Stimulated activated CD8-positive, alpha-beta memory T cell treated with anti-CD3 and anti-CD28 coated beads, Interleukin-12 subunit alpha, Interleukin-12 subunit beta, amount 100 ng/mL, for 4 hours (primary cell): ENCODE results near the gene SPAAR.
"Not testable (repeated sequence)": the region's sequence is repeated elsewhere in the genome, so short reads cannot be mapped to it uniquely, and the experiment has no call there.

Source experiments
- DNase-seq: peaks from one replicate; pipeline ENCODE4 v3.0.0-alpha.2; 2020; ENCODE audit warnings: low read depth

The SPAAR gene

DNA sequence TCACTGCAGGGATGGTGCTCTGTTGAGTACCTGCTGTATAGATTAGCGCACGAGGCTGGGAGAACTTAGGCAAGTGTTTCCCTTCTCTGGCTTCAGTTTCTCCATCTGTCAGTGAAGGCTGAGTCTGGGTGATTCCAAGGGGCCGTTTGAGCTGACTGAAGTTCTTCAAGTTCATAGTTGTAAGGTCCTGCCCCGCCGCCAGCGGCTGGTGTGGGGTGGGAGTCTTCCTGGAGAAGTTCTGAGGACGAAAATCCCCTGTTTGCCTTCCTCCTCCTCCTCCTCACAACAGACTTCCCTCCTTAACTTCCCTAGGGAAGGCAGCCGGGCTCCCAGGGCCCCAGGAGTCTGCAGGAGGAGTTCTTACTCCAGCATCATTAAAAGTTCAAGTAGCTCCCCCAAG, 5.0 kb upstream of the SPAAR start:
- no peak for DNase-seq

DNA sequence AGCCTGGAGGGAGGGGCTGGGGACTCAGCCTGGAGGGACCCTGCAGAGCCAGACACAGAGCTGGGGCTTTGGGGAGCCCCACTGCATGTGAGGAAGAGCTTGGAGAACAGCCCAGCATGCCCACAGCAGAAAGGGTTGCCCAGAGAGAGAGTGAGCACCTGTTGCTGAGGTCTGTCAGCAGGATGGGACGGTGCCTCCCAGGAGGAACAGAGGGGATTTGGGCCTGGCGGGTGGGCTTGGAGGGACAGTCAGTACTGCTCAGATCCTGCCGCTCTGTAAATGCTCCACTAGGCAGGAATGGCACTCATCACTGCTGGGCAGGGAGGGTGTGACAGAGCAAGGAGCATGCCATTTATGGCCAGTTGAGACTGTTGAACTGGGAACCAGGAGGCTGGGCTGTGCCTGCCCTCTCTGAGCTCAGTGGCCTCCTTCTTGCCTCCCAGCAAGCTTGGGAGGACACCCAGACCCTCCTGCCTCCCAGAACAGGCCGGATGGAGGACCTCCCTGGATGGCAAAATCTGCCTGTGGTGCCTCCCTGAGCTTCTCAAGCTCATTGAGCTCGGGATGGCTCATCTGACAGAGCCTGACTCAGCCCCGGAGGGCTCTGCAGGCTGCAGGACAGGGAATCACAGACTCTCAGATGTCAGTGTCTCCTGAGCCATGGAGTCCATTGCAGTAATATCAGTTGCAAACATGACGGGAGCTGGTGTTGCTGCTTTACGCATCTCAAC, 4.1 kb upstream of the SPAAR start:
- DNase-seq, result no peak

DNA sequence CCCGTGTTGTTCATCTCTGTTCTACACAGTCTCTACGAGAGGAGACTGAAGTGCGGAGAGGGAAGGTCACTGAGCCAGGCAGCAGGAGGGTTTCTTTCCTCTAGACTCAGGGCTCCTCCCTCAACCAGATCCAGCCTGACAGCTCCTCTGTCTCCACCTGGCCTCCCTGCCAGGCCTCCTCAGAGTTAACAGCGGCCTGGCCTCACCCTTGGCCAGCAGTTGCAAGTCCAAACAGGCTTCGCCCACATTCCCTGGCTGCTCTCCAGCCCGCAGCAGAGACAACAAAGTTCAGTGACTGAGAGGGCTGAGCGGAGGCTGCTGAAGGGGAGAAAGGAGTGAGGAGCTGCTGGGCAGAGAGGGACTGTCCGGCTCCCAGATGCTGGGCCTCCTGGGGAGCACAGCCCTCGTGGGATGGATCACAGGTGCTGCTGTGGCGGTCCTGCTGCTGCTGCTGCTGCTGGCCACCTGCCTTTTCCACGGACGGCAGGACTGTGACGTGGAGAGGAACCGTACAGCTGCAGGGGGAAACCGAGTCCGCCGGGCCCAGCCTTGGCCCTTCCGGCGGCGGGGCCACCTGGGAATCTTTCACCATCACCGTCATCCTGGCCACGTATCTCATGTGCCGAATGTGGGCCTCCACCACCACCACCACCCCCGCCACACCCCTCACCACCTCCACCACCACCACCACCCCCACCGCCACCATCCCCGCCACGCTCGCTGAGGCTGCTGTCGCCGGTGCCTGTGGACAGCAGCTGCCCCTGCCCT, 3.2 kb upstream of the SPAAR start, which contains the start of gene HRCT1:
Gene HRCT1 (plus strand): TSS at position 291 of the 768 bp plus-strand sequence. CDS start 86 bp downstream, at position 377.
- DNase-seq, result no peak

DNA sequence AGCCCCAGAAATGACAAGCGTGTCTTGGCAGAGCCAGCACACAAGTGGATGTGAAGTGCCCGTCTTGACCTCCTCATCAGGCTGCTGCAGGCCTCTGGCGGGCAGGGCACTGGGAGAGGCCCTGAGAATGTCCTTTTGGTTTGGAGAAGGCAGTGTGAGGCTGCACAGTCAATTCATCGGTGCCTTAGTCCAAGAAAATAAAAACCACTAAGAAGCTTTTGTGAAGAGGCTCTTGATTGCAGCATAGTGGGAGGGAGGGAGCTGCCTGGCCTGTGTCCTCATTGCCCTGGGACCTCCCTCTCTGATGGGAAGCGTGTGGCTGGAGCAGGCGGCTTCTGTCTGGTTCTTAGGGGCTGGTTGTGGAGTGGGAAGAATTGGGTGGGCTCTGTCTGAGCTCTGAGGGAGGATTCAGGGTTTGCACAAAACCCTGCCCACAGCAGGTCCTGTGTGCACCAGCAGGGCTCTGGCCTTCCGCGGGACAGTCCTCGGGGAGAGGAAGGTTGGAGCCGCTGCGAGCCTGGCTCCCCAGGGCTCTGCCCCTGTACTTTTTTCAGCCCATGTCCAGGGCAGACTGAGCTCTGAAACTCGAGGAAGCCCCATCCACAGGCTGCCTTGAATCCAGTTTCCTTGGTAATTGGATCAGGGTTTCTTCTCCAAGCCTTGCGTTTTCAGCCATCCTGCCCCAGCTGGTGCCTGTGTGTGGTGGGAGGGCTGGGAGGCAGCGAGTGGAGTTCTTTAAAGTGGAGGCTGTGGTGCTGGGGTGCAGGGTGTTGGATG, 2.2 kb upstream of the SPAAR start:
- no peak for DNase-seq

DNA sequence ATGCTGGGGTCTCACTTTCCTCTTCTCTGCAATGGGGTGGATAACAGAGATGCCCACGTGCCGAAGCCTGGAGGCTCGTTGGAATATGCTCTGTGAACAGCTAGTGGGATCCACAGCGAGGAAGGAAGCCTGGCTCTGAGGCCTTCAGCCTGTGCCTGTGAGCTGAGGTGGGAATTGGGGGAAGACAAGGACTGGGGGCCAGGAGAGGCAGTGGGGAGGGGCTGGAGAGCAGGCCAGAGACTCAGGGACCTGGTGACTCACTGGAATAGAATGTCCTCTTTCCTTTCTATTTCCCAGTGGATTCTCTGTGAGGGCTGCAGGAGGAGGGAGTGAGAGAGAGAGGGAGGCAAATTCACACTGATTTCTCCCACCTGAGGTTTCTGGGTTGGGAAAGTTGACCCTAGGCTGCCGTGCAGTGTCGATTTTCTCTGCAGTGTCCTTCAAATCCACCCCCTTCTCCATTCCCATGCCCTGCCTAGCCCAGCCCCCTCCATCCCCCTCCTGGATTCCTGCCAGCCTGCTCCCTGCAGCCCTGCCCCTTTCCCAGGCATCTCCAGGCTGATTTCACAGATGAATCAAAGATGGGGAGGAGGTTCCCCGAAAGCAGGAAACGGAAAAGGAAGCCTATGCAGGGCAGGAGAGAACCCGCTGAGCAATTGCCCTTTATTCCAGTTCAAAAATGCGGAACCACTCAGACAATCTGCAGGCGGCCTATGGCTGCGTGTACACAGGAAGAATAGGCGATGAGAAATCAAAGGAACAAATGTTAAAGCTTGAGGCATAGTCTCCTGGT, 1.4 kb upstream of the SPAAR start:
- DNase-seq, result no peak

DNA sequence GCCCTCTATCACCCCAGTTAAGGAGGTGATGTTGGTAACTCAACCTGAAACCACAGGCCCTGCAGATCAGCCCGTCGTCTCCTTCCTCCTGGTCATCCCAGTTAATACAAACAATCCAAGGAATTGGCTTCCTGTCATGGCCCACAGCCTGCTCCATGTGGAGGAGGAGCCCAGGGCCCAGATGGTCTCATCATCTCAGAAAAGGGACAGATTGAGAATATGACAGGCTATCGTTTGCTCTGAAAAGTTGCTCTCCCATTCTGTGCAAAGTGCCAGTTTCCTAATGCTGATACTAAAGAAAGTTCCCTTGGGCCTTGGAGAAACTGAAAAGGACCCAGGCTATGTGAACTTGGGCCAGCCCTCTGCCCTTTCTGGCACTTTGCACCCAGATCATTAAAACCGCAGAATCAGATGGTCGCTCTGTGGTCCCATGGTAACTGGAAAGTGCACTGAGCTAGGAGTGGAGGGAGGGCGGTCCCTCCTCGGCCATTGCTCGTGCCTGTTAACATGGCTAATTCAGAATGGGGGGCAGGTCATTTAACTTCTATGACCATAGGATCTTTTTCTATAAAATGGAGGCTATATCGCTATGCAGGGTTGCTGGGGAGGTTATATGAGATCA, 675 bp upstream of the SPAAR start:
- no peak for DNase-seq

DNA sequence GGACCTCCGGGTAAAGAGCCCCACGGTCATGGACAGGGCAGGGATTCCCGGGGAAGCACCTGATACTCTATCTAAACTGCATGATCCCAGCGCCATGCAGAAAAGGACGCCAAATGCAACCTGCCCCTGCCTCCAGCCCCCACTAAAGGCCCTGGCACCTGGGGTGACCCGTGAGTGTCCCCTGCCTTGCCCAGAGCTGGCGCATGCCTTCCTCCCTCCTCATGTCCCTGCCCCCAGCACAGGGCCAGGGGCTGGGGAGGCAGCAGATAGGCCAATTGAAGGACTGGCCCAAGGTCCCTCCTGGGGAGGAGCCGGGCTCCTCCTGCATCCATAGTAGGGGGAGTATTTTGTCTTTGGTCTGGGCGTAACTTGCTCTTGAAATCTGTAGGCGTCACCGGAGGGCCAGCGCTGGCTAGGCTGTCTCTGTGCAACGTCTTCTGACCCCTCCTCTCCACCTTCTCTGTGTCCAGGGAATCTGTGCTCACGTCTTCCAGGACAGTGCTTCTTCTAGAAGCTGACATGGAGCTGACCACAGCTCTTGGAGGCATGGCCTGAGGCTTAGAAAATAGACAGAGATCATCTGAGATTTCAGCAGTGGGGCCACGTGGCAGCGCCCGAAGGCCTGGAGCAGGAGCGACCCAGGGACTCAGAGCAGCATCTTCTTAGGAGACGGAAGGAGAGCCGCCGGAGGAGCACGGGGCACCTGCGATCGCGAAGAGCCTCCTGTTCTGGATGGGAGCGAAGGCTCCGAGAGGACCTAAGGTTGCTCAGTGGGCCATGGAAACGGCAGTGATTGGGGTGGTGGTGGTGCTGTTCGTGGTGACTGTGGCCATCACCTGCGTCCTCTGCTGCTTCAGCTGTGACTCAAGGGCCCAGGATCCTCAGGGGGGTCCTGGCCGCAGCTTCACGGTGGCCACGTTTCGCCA, 660 bp downstream of the SPAAR start:
- DNase-seq, result no peak

DNA sequence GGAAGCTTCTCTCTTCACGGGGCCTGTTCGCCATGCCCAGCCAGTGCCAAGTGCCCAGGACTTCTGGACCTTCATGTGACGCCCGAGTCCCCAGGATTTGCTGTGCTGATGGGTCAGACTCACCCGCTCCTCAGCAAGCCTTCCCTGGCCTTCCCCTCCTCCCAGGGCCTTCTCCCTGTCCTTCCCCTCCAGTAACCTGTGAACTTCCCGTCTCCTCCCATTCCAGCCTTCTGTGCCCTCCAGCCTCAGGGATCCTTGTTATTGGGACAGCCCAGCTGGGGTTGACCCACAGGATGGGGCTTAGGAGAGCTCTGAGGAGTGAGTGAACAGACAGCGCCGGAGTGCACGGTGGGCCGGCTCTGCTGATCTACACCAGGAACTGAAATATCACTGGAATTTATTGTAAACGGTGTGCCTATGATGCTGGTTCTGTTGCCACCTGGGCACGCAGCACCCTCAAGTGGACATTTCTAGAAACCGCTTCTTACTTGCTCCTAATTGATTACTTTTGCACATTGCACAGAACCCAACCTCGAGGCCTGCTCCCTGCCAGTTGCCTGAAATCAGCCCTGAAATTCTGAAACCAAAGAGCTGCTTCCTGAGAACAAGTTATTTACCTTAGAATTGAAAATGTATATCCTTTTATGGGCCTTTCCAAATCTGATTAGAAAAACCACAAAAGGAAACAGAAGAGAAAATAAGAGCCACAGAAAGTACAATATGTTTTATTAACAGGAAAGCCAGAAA, 1.5 kb downstream of the SPAAR start:
- DNase-seq, result no peak

- DNase-seq, result no peak
Observed at GRCh38 chr9:35911690-35912089, 2.4 kb downstream of the SPAAR start.

DNA sequence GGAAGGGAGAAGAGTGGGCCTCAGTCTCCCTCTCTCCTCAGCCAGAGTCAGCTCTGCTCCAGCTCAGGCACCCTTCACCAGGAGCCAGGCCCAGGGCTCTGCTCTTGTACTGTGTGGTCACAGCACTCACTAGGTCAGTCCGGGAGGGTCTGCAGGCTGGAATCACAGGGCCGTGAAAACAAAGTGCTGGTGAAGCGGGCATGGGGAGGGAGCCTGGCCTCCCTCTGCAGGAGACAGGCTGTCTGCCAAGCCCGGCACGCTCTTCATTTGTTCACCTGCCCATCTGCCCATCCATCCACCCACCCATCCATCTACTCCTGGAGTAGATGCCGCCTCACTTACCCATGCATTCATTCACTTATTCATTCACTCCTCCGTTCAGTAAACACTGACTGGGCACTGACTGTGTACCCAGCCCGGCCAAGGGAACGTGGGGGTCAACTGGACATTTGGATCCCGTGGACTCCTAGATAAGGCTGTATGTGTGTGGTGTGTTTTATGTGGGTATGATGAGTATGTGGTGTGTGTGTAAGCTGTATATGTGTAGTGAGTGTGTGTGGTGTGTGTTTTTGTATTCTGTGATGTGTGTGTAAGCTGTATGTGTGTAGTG, 3.6 kb downstream of the SPAAR start:
- DNase-seq, result no peak

DNA sequence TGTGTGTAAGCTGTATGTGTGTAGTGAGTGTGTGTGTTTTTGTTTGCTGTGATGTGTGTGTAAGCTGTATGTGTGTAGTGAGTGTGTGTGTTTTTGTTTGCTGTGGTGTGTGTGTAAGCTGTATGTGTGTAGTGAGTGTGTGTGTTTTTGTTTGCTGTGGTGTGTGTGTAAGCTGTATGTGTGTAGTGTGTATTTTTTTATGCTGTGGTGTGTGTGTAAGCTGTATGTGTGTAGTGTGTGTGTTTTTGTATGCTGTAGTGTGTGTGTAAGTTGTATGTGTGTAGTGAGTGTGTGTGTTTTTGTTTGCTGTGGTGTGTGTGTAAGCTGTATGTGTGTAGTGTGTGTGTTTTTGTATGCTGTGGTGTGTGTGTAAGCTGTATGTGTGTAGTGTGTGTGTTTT, 4.1 kb downstream of the SPAAR start:
- DNase-seq, result not testable (repeated sequence)

- no peak for DNase-seq
Observed at GRCh38 chr9:35914301-35914807, 5.1 kb downstream of the SPAAR start.

DNA sequence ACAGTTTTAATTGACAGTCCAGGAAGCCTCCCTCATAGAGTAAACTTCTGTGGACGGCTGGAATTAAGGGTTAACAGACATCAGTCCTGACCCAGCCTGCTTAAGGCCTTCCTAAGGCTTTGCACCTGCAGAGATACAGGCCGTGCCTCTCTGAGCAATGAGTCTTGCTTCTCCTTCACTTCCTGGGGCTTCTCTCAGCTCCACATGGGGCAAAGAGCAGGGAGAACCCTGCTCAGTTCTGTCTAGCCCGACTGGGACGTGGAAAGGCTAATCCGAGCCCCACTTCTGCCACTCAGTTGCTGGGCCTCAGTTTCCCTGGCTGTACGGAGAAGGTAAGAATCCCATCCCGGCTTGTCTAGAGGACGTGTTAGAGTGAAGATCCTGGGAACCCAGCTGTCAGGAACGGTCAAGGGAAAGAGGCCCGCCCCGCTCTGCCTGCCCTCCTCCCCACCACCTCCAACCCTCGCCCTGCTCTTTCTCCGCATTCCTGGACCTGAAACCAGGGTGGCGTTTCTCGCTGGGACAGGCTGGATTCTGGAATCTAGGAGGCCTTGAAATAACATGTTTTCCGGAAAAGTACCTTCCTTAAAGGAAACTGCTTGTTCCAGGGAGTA, 6.5 kb downstream of the SPAAR start:
- DNase-seq, result no peak

- DNase-seq, result no peak
Observed at GRCh38 chr9:35917261-35917660, 8.0 kb downstream of the SPAAR start.

- DNase-seq, result no peak
Observed at GRCh38 chr9:35918780-35919179, 9.5 kb downstream of the SPAAR start.

- DNase-seq, result no peak
Observed at GRCh38 chr9:35919212-35920008, 10.1 kb downstream of the SPAAR start.

- DNase-seq, result no peak
Observed at GRCh38 chr9:35920051-35920620, 10.8 kb downstream of the SPAAR start.
